H1 (cell line): ENCODE measurements around the gene HMOX2.

Experiments used
- CBX8 ChIP-seq: fragments of 300-800, 300-1000 bp; sonication (generic); IDR thresholded peaks from 2 replicates; pipeline ENCODE4 v1.7.1; 2016; ENCODE audit warnings: low read depth, low read length, borderline replicate concordance
- CTCF ChIP-seq, 3 experiments: IDR thresholded peaks; 1 replicate in 2 of 3; 2 replicates in 1 of 3; pipeline versions ENCODE4 v1.5.1 to v1.6.1; 2011; ENCODE audit warnings: low read length in 3 of 3, mild to moderate bottlenecking in 3 of 3, inconsistent platforms in 2 of 3, low read depth in 1 of 3, moderate library complexity in 1 of 3; ENCODE audit not compliant: insufficient read depth in 1 of 3; ENCODE audit errors: control extremely low read depth in 1 of 3
- EZH2 ChIP-seq: fragments of 200-600 bp; sonication (generic); IDR thresholded peaks from 2 replicates; pipeline ENCODE4 v1.7.1; 2012; ENCODE audit warnings: low read depth, mild to moderate bottlenecking, moderate library complexity, low read length, inconsistent platforms; ENCODE audit not compliant: severe bottlenecking
- FOSL1 ChIP-seq: IDR thresholded peaks from 2 replicates; pipeline ENCODE4 v1.6.1; 2011; ENCODE audit warnings: mild to moderate bottlenecking, low read depth, low read length, moderate library complexity; ENCODE audit not compliant: insufficient read depth
- GABPA ChIP-seq: IDR thresholded peaks from 2 replicates; pipeline ENCODE4 v1.6.1; 2011; ENCODE audit warnings: mild to moderate bottlenecking, low read length, moderate library complexity, borderline replicate concordance; ENCODE audit not compliant: insufficient read depth
- KDM1A ChIP-seq: fragments of 200-600, 300-600 bp; sonication (generic); IDR thresholded peaks from 2 replicates; pipeline ENCODE4 v1.7.1; 2016; ENCODE audit warnings: mild to moderate bottlenecking, low read length, borderline replicate concordance
- POLR2AphosphoS5 ChIP-seq: IDR thresholded peaks from 2 replicates; pipeline ENCODE4 v1.6.1; 2011; ENCODE audit warnings: low read depth, low read length
- SP4 ChIP-seq: IDR thresholded peaks from 2 replicates; pipeline ENCODE4 v1.6.1; 2012; ENCODE audit warnings: low read length, inconsistent platforms
- TAF1 ChIP-seq: IDR thresholded peaks from 2 replicates; pipeline ENCODE4 v1.6.1; 2011; ENCODE audit warnings: mild to moderate bottlenecking, low read depth, low read length
- TAF7 ChIP-seq: optimal IDR thresholded peaks from 2 replicates; pipeline ENCODE3; 2011; ENCODE audit warnings: low read depth, mild to moderate bottlenecking, inconsistent platforms, low read length, moderate library complexity, borderline replicate concordance
- TCF12 ChIP-seq: IDR thresholded peaks from 2 replicates; pipeline ENCODE4 v1.6.1; 2011; ENCODE audit warnings: low read depth, mild to moderate bottlenecking, low read length
- YY1 ChIP-seq: IDR thresholded peaks from 2 replicates; pipeline ENCODE4 v1.6.1; 2011; ENCODE audit warnings: low read depth, mild to moderate bottlenecking, low read length
- ZNF274 ChIP-seq: IDR thresholded peaks from 2 replicates; pipeline ENCODE4 v1.7.0; 2012; ENCODE audit warnings: low read length, borderline replicate concordance; ENCODE audit errors: extremely low read depth

GRCh38 chr16:4539716-4540284, 63.6 kb downstream of the HMOX2 start:
- no peak for TF ChIP-seq EZH2
- TF ChIP-seq GABPA = no peak
- no peak for TF ChIP-seq ZNF274
- no peak for TF ChIP-seq TCF12
- TF ChIP-seq CTCF (IDR thresholded peaks at IDR 0.05; ENCODE audit: control extremely low read depth in 1 of 3, insufficient read depth in 1 of 3, low read depth in 1 of 3, low read length in 3 of 3) = no peak
- TF ChIP-seq TAF7 = no peak
- no peak for TF ChIP-seq POLR2AphosphoS5
- no peak for TF ChIP-seq YY1
- no peak for TF ChIP-seq SP4
- no peak for TF ChIP-seq FOSL1
- no peak for TF ChIP-seq CBX8
- TF ChIP-seq TAF1 = no peak
- no peak for TF ChIP-seq KDM1A
